NCI-H2227 treated with DMSO at 0.1 percent for 48 hours (cell line): Measurements from ENCODE around the gene PLPP6.
"Not testable (repeated sequence)": the region's sequence is repeated elsewhere in the genome, so short reads cannot be mapped to it uniquely, and the experiment has no call there.

Source experiments
- DNase-seq: peaks from one replicate; lab custom pipeline; 2025; lab: John Stamatoyannopoulos, UW

The PLPP6 gene

DNA sequence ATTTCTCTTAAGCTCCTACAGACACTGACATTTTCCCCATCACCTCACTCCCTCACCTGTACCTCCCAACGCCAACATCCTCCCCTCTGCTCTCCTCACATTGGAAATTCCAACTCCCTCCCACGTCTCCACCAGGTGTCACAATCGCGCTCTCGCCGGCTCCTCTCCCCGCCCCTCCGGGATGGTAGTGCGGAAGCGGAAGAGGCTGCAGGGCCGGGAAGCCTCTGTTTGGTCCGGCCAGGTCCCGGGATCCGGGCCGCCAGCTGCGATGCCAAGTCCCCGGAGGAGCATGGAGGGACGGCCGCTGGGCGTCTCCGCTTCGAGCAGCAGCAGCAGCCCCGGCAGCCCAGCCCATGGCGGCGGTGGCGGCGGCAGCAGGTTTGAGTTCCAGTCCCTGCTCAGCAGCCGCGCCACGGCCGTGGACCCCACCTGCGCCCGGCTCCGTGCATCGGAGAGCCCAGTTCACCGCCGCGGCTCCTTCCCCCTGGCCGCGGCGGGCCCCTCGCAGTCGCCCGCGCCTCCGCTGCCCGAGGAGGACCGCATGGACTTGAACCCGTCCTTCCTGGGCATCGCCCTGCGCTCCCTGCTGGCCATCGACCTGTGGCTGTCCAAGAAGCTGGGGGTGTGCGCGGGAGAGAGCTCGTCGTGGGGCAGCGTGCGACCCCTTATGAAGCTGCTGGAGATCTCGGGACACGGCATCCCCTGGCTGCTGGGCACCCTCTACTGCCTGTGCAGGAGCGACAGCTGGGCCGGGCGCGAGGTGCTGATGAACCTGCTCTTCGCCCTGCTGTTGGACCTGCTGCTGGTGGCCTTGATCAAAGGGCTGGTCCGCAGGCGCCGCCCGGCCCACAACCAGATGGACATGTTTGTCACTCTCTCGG, at the start of gene PLPP6:
Gene PLPP6 (plus strand): TSS at position 187 of the 881 bp plus-strand sequence. CDS start 82 bp downstream, at position 269.
- DNase-seq: peak; percentile 86

GRCh38 chr9:4614627-4615026, 47.5 kb upstream of the PLPP6 start:
- no peak for DNase-seq

- no peak for DNase-seq
These were observed 46.8 kb upstream of the PLPP6 start for GRCh38 chr9:4615251-4615650.

GRCh38 chr9:4615778-4616177, 46.3 kb upstream of the PLPP6 start:
- DNase-seq: no peak

DNA sequence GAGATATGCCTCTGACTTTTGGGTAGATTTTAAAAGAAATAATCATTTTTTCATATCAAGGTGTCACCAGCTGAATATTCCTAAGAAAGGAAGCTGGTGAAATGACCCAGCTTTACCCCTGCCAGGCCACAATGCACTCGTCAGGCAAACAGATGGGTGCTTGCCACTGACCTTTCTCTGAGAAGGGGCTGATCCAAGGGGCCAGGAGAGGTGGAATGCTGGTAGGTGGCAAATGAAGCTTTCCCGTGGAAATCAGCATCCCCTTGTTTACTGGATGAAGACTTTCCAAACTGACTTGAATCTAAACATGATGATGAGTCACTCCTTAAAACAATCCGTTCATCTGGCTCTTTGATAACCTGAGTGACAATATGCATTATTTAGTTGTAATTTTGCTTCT, 44.3 kb upstream of the PLPP6 start:
- no peak for DNase-seq

GRCh38 chr9:4618700-4619099, 43.4 kb upstream of the PLPP6 start:
- DNase-seq: no peak

- DNase-seq: no peak
These were observed 41.9 kb upstream of the PLPP6 start for GRCh38 chr9:4620057-4620765.

- no peak for DNase-seq
These were observed 41.1 kb upstream of the PLPP6 start for GRCh38 chr9:4620881-4621555.

DNA sequence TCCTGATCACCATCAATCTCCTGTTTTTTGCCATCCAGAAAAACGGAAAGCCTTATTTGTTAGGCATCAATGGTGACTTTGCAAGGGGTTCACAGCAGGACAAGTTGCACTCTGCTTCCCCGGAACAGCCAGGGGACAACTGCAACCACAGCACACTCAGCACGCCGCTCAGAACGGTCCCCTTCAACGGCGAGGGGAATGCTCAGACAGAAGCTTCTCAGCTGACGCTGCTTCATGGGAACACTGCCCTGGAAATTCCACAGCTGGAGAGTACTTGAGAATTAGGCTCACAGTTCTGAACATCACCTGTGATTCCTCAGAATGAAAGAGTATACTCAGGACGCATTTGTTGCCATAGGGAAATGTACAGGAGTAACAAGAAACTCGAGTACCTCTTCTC, 40.1 kb upstream of the PLPP6 start:
- DNase-seq: no peak

DNA sequence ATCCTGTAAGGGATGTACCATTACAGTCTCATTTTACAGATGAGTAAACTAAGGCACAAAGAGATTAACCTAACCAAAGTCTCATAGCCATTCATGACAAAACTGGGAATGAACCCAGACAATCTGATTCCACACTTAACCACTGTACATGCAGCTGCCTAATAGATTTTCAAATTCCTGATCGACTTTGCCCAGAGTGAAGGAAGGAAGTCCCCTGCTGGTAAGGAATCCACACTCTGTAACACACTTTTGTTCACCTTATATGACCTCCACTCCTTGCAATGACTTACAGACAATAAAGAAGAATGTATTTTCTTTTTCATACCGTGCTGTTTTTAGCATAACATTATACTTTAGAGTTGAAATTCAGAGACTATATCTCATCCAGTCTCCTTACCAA, 31.3 kb upstream of the PLPP6 start:
- DNase-seq: no peak

- DNase-seq: no peak
These were observed 23.1 kb upstream of the PLPP6 start for GRCh38 chr9:4638968-4639367.

- no peak for DNase-seq
These were observed 22.7 kb upstream of the PLPP6 start for GRCh38 chr9:4639420-4639819.

DNA sequence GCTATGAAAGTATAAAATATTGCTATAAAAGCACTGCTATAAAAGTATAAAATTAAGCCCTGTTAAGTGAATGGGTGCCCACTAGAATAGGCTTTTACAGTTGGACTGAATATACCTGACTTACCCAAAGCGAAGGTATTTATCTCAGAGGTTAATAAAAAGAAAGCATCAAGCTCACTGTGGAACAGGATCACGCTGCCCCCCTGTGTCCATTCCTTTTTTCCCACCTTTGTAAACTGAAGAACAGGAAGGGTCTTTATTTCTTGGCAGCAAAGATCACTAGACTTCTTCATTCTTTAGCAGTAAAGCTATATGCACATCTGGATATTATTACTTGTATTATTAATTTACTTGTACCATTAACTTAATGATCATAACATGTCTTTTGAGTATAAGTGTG, 22.1 kb upstream of the PLPP6 start:
- peak; percentile 50 for DNase-seq

- DNase-seq: no peak
These were observed 19.7 kb upstream of the PLPP6 start for GRCh38 chr9:4642351-4642750.

- no peak for DNase-seq
These were observed 8.0 kb upstream of the PLPP6 start for GRCh38 chr9:4654084-4654483.

DNA sequence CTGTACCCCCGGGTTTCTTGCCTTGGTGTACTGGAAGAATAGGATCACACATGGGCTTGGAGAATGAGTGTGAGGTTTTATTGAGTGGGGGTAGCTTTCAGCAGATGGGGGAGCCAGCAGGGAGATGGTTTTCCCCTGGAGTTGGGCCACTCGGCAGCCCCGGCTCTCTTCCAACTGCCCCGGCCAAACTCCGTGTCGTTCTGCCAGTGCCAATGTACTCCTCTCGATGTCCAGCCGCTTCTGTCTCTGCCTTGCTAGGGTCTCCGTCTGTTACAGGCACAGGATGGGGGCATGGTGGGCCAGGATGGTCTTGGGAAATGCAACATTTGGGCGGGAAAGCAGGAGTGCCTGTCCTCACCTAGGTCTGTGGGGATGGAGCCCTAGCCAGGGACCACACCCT, 7.6 kb upstream of the PLPP6 start:
- no peak for DNase-seq

DNA sequence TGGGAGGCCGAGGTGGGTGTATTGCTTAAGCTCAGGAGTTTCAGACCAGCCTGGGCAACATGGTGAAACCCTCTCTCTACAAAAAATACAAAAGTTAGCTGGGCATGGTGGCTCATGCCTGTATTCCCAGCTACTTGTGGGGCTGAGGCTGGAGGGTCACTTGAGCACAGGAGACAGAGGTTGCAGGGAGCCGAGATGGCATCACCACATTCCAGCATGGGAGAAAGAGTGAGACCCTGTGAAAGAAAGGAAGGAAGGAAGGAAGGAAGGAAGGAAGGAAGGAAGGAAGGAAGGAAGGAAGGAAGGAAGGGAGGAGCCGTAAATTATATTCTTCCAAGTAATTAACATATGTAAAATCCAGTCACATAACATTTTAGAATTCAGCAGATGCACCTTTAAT, 5.9 kb upstream of the PLPP6 start:
- DNase-seq: not testable (repeated sequence)

DNA sequence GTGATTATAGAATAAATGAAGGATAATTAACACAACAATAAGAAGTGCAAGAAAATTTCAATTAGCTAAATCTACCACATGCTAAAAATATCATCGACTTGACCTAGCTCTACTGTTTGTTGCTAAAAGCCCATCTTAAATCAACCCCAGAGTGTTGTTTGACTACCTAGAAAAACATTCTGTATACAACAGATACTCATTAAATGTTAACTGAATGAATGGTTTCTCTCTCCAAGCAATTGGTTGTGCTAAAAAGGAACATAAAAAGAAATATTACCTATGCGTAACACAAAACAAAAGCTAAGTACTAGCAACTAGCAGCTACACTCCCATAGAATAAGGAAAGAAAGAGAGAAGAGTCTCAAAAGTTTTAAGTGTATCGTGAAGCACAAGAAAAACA, 5.5 kb upstream of the PLPP6 start:
- DNase-seq: no peak

DNA sequence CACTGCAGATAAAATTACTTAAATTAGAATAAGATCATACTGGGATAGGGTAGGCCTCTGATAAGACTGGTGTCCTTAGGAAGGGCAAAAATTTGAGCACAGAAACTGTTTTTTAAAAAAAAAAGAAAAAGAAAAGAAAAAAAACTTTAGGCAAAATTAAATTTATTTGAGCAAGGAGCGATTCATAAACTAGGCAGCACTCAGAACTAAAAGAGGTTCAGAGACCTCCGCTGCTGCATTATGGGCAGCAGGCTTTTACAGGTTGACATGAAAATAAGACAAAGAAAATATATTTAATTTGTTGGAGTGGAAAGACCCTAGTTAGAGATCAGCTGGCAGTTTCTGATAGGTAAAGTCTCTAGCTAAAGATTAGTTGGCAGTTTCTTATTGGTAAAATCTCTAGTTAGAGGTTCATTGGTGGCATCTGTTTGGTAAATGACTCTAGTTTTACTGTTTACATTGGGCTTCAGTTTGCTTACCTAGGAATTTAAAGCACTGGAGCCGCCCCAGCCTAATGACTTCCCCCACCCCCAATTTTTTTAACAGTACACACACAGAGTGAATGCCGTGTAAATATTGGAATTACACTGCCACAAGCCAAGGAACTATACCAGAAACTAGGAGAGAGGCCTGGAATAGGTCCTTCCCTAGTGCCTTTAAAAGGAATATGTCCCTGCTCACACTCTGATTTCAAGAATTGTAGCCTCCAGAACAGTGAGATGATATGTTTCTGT, 4.5 kb upstream of the PLPP6 start:
- DNase-seq: no peak

DNA sequence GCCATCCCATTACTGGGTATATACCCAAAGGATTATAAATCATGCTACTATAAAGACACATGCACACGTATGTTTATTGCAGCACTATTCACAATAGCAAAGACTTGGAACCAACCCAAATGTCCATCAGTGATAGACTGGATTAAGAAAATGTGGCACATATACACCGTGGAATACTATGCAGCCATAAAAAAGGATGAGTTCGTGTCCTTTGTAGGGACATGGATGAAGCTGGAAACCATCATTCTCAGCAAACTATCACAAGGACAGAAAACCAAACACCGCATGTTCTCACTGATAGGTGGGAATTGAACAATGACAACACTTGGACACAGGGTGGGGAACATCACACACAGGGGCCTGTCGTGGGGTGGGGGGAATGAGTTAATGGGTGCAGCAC, 1.4 kb upstream of the PLPP6 start:
- DNase-seq: not testable (repeated sequence)

DNA sequence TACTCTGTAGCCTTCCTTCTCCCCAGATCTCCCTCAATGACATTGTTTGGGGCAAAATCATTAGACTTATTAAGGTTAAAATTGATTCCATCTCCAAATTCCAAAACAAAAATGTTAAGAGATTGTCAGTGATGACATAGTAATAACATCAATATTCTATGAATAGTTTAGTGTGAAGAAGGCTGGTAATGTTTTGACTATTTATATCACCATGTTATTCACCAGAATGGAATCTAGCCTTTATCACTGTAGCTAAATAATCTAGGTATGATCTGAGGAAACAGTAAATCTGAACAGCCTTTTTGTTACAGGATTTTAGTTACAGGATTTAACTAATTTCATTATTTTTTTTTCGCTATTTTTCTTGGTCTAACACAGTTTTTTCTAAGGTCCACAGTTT, 929 bp upstream of the PLPP6 start:
- no peak for DNase-seq

DNA sequence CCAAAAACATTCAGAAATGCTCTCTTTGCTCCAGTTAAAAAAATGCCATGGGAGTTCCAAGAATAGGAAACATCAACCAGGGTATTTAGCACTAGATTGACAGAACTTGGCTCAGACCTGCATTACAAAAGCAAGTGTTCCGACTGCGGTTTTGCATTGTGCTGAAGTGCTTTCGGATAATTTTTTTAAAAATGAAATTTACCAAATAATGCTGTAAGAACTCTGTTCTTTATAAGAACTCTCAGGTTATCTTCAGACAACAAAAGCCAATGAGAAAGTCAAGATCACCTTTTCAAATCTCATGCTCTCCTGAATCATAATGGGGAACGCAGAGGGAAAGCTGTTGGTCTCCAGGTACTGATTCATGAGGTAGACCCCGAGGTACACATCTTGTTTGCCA, 483 bp upstream of the PLPP6 start:
- DNase-seq: no peak
